BJ (cell line): Measurements from ENCODE around the gene CD52. TPM values are rescaled to one million over a fixed set of nuclear protein-coding genes. Genes with fewer than 3 reads are reported as not detected.
"Not testable (repeated sequence)": the region's sequence is repeated elsewhere in the genome, so short reads cannot be mapped to it uniquely, and the experiment has no call there.

ENCODE experiments used
- CTCF ChIA-PET: fragments of 350-600 bp; formaldehyde crosslinking; extraction: SDS; loops from one replicate; lab custom pipeline; 2021; ENCODE audit warnings: antibody characterized with exemption, inconsistent platforms; lab: Yijun Ruan, JAX
- POLR2A ChIA-PET: fragments of 300-600 bp; sonication (Branson Sonifier 250); formaldehyde crosslinking; extraction: SDS; loops from one replicate; lab custom pipeline; 2021; ENCODE audit warnings: antibody characterized with exemption; lab: Charles Lee
- DNase-seq: peaks from one replicate; pipeline ENCODE4 v3.0.0-alpha.2; 2011; ENCODE audit warnings: low read depth
- H3K27me3 ChIP-seq: 2 replicates; pipeline ENCODE4 v1.6.0; 2011; ENCODE audit warnings: low read length; ENCODE audit not compliant: control insufficient read depth, insufficient read depth
- H3K36me3 ChIP-seq: 2 replicates; pipeline ENCODE4 v1.5.1; 2011; ENCODE audit warnings: low read length; ENCODE audit not compliant: control insufficient read depth, insufficient read depth
- H3K4me3 ChIP-seq: 2 replicates; pipeline ENCODE4 v1.5.1; 2011; ENCODE audit warnings: low read depth, mild to moderate bottlenecking, control low read depth, low read length
- polyA plus RNA-seq: library from polyadenylated mRNA; depleted of rRNA; stranded (reverse); fragments of >200 nt; gene quantifications from 2 replicates; pipeline ENCODE4 v1.2.3, GENCODE V29; 2011
- TF ChIP-seq, protein P1 (sequence below): IDR thresholded peaks from 2 replicates; pipeline ENCODE4 v1.5.1; 2011; ENCODE audit warnings: low read depth, mild to moderate bottlenecking, control low read depth, inconsistent platforms, low read length, moderate library complexity; ENCODE audit not compliant: insufficient read depth

Gene CD52
- polyA plus RNA-seq, 1 experiment: not detected

DNA sequence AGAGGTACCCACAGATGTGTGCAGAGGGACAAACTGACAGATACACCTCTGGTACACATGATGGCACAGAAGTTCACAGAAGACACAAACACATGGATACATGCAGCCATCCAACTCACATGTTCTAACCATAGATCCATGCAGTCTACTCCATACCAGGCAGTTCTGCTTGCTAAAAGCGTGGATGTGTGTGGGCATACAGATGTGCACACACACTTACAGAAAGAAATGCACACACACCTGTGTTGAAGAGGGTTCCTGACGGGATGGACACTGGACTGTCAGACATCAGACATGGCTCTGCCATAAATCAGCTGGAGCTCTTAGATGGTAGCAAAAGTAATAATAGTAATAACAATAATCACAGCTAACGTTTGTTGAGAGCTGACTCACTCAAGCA lies 6.8 kb downstream of the CD52 start:
- H3K36me3 ChIP-seq: no peaks in the 10 kb centered on the region
- TF ChIP-seq, protein P1, sequence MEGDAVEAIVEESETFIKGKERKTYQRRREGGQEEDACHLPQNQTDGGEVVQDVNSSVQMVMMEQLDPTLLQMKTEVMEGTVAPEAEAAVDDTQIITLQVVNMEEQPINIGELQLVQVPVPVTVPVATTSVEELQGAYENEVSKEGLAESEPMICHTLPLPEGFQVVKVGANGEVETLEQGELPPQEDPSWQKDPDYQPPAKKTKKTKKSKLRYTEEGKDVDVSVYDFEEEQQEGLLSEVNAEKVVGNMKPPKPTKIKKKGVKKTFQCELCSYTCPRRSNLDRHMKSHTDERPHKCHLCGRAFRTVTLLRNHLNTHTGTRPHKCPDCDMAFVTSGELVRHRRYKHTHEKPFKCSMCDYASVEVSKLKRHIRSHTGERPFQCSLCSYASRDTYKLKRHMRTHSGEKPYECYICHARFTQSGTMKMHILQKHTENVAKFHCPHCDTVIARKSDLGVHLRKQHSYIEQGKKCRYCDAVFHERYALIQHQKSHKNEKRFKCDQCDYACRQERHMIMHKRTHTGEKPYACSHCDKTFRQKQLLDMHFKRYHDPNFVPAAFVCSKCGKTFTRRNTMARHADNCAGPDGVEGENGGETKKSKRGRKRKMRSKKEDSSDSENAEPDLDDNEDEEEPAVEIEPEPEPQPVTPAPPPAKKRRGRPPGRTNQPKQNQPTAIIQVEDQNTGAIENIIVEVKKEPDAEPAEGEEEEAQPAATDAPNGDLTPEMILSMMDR: no peak
- CTCF ChIA-PET: interaction anchor here (1.0 to 2.0 kb wide), 3 partner anchors 49 to 155 kb away, joined by 3 to 6 read pairs (median 5); partner anchors contain the start of gene ZNF593
- H3K27me3 ChIP-seq: 0 out of 2 replicates have a peak, but pooled peaks cover 1% of the 10 kb centered on the region
- no peak overlapping the region for H3K4me3 ChIP-seq
- no peak for DNase-seq
- POLR2A ChIA-PET: no interaction called here

GRCh38 chr1:26327956-26328362 lies 10.2 kb downstream of the CD52 start:
- H3K27me3 ChIP-seq: 0 out of 2 replicates have a peak, but pooled peaks cover 3% of the 10 kb centered on the region
- no peak overlapping the region for H3K4me3 ChIP-seq
- TF ChIP-seq, protein P1: no peak
- ChIA-PET CTCF (interaction anchor here (0.6 to 2.0 kb wide), 3 partner anchors 43 to 53 kb away, joined by 3 to 6 read pairs (median 4); partner anchors contain the start of gene SH3BGRL3), POLR2A (no interaction called here)
- H3K36me3 ChIP-seq: no peaks in the 10 kb centered on the region
- no peak for DNase-seq

DNA sequence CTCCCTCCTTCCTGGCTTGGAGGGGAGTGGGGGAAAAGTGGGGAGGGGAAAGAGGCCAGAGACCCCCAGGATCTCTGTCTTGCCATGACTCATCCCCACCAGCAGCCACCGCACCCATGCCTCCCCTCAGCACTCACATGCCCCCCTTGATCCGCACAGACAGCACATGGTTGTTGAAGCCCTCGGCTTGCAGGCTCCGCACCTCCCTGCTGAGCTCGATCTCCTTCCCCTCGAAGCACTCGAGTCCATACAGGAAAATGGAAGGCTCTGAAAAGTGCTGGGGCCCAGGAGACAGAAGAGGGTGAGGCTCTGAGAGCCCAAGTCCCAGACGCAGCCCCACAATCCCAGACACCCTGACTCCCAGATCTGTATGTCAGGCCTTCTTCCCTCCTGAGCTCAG lies 10.8 kb downstream of the CD52 start:
- ChIA-PET POLR2A (no interaction called here), CTCF (no interaction called here)
- H3K4me3 ChIP-seq: no peak overlapping the region
- no peak for DNase-seq
- 0 out of 2 replicates have a peak, but pooled peaks cover 3% of the 10 kb centered on the region for H3K27me3 ChIP-seq
- TF ChIP-seq, protein P1: no peak
- H3K36me3 ChIP-seq: no peaks in the 10 kb centered on the region

- DNase-seq, H3K4me3 ChIP-seq, H3K27me3 ChIP-seq, H3K36me3 ChIP-seq, POLR2A ChIA-PET: not testable (repeated sequence)
- CTCF ChIA-PET: interaction anchor here (1.4 to 1.7 kb wide), 2 partner anchors 8 to 35 kb away, joined by 7 to 9 read pairs; no protein-coding TSS in a partner anchor
Measured at GRCh38 chr1:26329380-26329779, 11.6 kb downstream of the CD52 start.

GRCh38 chr1:26330276-26330675 lies 12.5 kb downstream of the CD52 start:
- Histone ChIP-seq H3K36me3 (no peaks in the 10 kb centered on the region), H3K27me3 (0 out of 2 replicates have a peak, but pooled peaks cover 1% of the 10 kb centered on the region), H3K4me3 (no peak overlapping the region)
- POLR2A ChIA-PET: no interaction called here
- TF ChIP-seq, protein P1: no peak
- CTCF ChIA-PET: interaction anchor here (0.9 to 1.7 kb wide), 4 partner anchors 9 to 50 kb away, joined by 3 to 9 read pairs (median 5); partner anchors contain the start of gene SH3BGRL3
- no peak for DNase-seq

GRCh38 chr1:26333312-26333711 lies 15.6 kb downstream of the CD52 start:
- not testable (repeated sequence) for H3K27me3 ChIP-seq, DNase-seq
- CTCF ChIA-PET: interaction anchor here (0.6 to 1.4 kb wide), 3 partner anchors 12 to 325 kb away, joined by 3 to 5 read pairs (median 4); no protein-coding TSS in a partner anchor

More at GRCh38 chr1:26333312-26333711, 15.6 kb downstream of the CD52 start:
- H3K36me3 ChIP-seq, POLR2A ChIA-PET, H3K4me3 ChIP-seq: not testable (repeated sequence)
